ENCODE measurements around the gene FKBP1A.

- no peak for TF ChIP-seq ZFP3 (CRISPR knock-in tag; IDR thresholded peaks at IDR 0.05)
- no peak for TF ChIP-seq POU6F1 (CRISPR knock-in tag; IDR thresholded peaks at IDR 0.05; ENCODE audit: borderline replicate concordance, low read depth)
- TF ChIP-seq RARB (CRISPR knock-in tag; IDR thresholded peaks at IDR 0.05), result no peak
- TF ChIP-seq GLIS3 (CRISPR knock-in tag; IDR thresholded peaks at IDR 0.05), result no peak
These were observed 33.5 kb upstream of the FKBP1A start for GRCh38 chr20:1426231-1426849.
